HUES48 (cell line): ENCODE results near the gene CHPF2.

ENCODE experiments used
- H3K27ac ChIP-seq: one replicate; pipeline ENCODE4 v1.7.0; 2013; ENCODE audit warnings: low read depth, low read length, inconsistent platforms
- H3K27me3 ChIP-seq: 2 replicates; pipeline ENCODE4 v1.6.1; 2013; ENCODE audit warnings: mild to moderate bottlenecking, low read length; ENCODE audit not compliant: control insufficient read depth, insufficient read depth
- H3K36me3 ChIP-seq: 2 replicates; pipeline ENCODE4 v1.6.1; 2013; ENCODE audit warnings: low read length; ENCODE audit not compliant: control insufficient read depth, insufficient read depth
- H3K4me1 ChIP-seq: 2 replicates; pipeline ENCODE4 v1.6.1; 2013; ENCODE audit warnings: mild to moderate bottlenecking, low read length; ENCODE audit not compliant: control insufficient read depth, insufficient read depth
- H3K4me3 ChIP-seq: 2 replicates; pipeline ENCODE4 v1.5.1; 2013; ENCODE audit warnings: mild to moderate bottlenecking, low read depth, low read length
- H3K9ac ChIP-seq: 2 replicates; pipeline ENCODE4 v1.6.1; 2013; ENCODE audit warnings: mild to moderate bottlenecking, low read depth, low read length, moderate library complexity
- H3K9me3 ChIP-seq: 2 replicates; pipeline ENCODE4 v1.6.1; 2013; ENCODE audit warnings: low read length; ENCODE audit not compliant: control insufficient read depth, insufficient read depth

The CHPF2 gene

GRCh38 chr7:151256410-151257045 is 24.2 kb downstream of the CHPF2 start:
- no peaks in the 10 kb centered on the region for H3K36me3 ChIP-seq
- H3K4me1 ChIP-seq: 0 out of 2 replicates have a peak, but pooled peaks cover 8% of the 10 kb centered on the region
- no peak overlapping the region for H3K27ac ChIP-seq
- no peak overlapping the region for H3K4me3 ChIP-seq
- no peak overlapping the region for H3K9ac ChIP-seq
- peaks cover 25% of the 10 kb centered on the region for H3K27me3 ChIP-seq
- no peaks in the 10 kb centered on the region for H3K9me3 ChIP-seq

GRCh38 chr7:151257990-151258389 is 25.7 kb downstream of the CHPF2 start:
- H3K4me1 ChIP-seq: no peaks in the 10 kb centered on the region
- no peaks in the 10 kb centered on the region for H3K9me3 ChIP-seq
- no peaks in the 10 kb centered on the region for H3K36me3 ChIP-seq
- no peak overlapping the region for H3K4me3 ChIP-seq
- H3K9ac ChIP-seq: no peak overlapping the region
- no peak overlapping the region for H3K27ac ChIP-seq
- H3K27me3 ChIP-seq: peaks cover 25% of the 10 kb centered on the region

- peaks cover 8% of the 10 kb centered on the region for H3K27me3 ChIP-seq
Measured at GRCh38 chr7:151260471-151260870, 28.2 kb downstream of the CHPF2 start.

GRCh38 chr7:151260883-151261282 is 28.6 kb downstream of the CHPF2 start:
- Histone ChIP-seq H3K27ac (no peak overlapping the region), H3K9me3 (no peaks in the 10 kb centered on the region), H3K4me1 (no peaks in the 10 kb centered on the region), H3K27me3 (peaks cover 6% of the 10 kb centered on the region; the same call in 1 of the 2 replicates), H3K36me3 (no peaks in the 10 kb centered on the region), H3K4me3 (no peak overlapping the region), H3K9ac (no peak overlapping the region)

More at GRCh38 chr7:151260471-151260870, 28.2 kb downstream of the CHPF2 start:
- H3K4me3 ChIP-seq: no peak overlapping the region
- no peaks in the 10 kb centered on the region for H3K36me3 ChIP-seq
- H3K9me3 ChIP-seq: no peaks in the 10 kb centered on the region
- no peak overlapping the region for H3K9ac ChIP-seq
- no peaks in the 10 kb centered on the region for H3K4me1 ChIP-seq
- no peak overlapping the region for H3K27ac ChIP-seq

- Histone ChIP-seq H3K27me3 (peaks cover 6% of the 10 kb centered on the region; the same call in 1 of the 2 replicates), H3K4me1 (no peaks in the 10 kb centered on the region), H3K4me3 (no peak overlapping the region), H3K9ac (no peak overlapping the region), H3K36me3 (no peaks in the 10 kb centered on the region), H3K9me3 (no peaks in the 10 kb centered on the region), H3K27ac (no peak overlapping the region)
Measured at GRCh38 chr7:151261529-151261928, 29.2 kb downstream of the CHPF2 start.

- Histone ChIP-seq H3K9me3 (no peaks in the 10 kb centered on the region), H3K9ac (no peak overlapping the region), H3K36me3 (no peaks in the 10 kb centered on the region), H3K27ac (no peak overlapping the region), H3K4me3 (no peak overlapping the region), H3K27me3 (peaks cover 6% of the 10 kb centered on the region; the same call in 1 of the 2 replicates), H3K4me1 (no peaks in the 10 kb centered on the region)
Measured at GRCh38 chr7:151264615-151265014, 32.3 kb downstream of the CHPF2 start.

GRCh38 chr7:151265351-151265931 is 33.2 kb downstream of the CHPF2 start:
- Histone ChIP-seq H3K9ac (no peak overlapping the region), H3K4me3 (no peak overlapping the region), H3K27me3 (peaks cover 6% of the 10 kb centered on the region; the same call in 1 of the 2 replicates), H3K27ac (no peak overlapping the region), H3K9me3 (no peaks in the 10 kb centered on the region), H3K36me3 (no peaks in the 10 kb centered on the region), H3K4me1 (no peaks in the 10 kb centered on the region)

- no peaks in the 10 kb centered on the region for H3K27me3 ChIP-seq
- H3K9ac ChIP-seq: no peak overlapping the region
- no peaks in the 10 kb centered on the region for H3K4me1 ChIP-seq
- H3K27ac ChIP-seq: no peak overlapping the region
- no peaks in the 10 kb centered on the region for H3K36me3 ChIP-seq
- H3K4me3 ChIP-seq: no peak overlapping the region
- no peaks in the 10 kb centered on the region for H3K9me3 ChIP-seq
Measured at GRCh38 chr7:151269511-151269910, 37.2 kb downstream of the CHPF2 start.

GRCh38 chr7:151271699-151272355 is 39.5 kb downstream of the CHPF2 start:
- H3K4me1 ChIP-seq: no peaks in the 10 kb centered on the region
- no peaks in the 10 kb centered on the region for H3K36me3 ChIP-seq
- H3K9me3 ChIP-seq: no peaks in the 10 kb centered on the region
- no peak overlapping the region for H3K4me3 ChIP-seq
- peaks cover 13% of the 10 kb centered on the region for H3K27me3 ChIP-seq
- H3K9ac ChIP-seq: no peak overlapping the region
- H3K27ac ChIP-seq: no peak overlapping the region

- Histone ChIP-seq H3K27ac (no peak overlapping the region), H3K36me3 (no peaks in the 10 kb centered on the region), H3K9ac (no peak overlapping the region), H3K4me1 (peaks cover 3% of the 10 kb centered on the region; the same call in 1 of the 2 replicates), H3K27me3 (peaks cover 17% of the 10 kb centered on the region), H3K9me3 (no peaks in the 10 kb centered on the region), H3K4me3 (no peak overlapping the region)
Measured at GRCh38 chr7:151272405-151272804, 40.1 kb downstream of the CHPF2 start.

GRCh38 chr7:151272877-151273276 is 40.6 kb downstream of the CHPF2 start:
- H3K27me3 ChIP-seq: peaks cover 22% of the 10 kb centered on the region
- H3K4me1 ChIP-seq: peaks cover 7% of the 10 kb centered on the region; the same call in 1 of the 2 replicates
- no peaks in the 10 kb centered on the region for H3K36me3 ChIP-seq
- H3K9ac ChIP-seq: no peak overlapping the region
- H3K9me3 ChIP-seq: no peaks in the 10 kb centered on the region
- H3K27ac ChIP-seq: no peak overlapping the region
- H3K4me3 ChIP-seq: no peak overlapping the region
